ENCODE measurements around the gene BTF3. TPM values are rescaled to one million over a fixed set of nuclear protein-coding genes. Genes with fewer than 3 reads are reported as not detected.

Gene BTF3
- total and polyA plus RNA-seq, 2 donors (not counting 3 experiments of a cell fraction or from before 2014, with no cell fraction given): 325 to 637 TPM

- ChIA-PET CTCF (no interaction called here), POLR2A (no interaction called here)
- no peaks in the 10 kb centered on the region for H4K20me1 ChIP-seq (replicated peaks; ENCODE audit: control insufficient read depth, extremely low read depth, insufficient read depth, low read length)
- H3K9me3 ChIP-seq (replicated peaks; ENCODE audit: control insufficient read depth, insufficient read depth, low read length): no peaks in the 10 kb centered on the region
- H3K4me2 ChIP-seq (ENCODE audit: insufficient read depth, low read length): no peak overlapping the region
- H3K36me3 ChIP-seq (ENCODE audit: control insufficient read depth in 2 of 2, extremely low read depth in 1 of 2, insufficient read depth in 2 of 2, low read length in 2 of 2): no peaks in the 10 kb centered on the region
- intact Hi-C loops (cut with micrococcal nuclease): no loop called here
- no peak overlapping the region for H3K4me3 ChIP-seq (replicated peaks in 1 of 3; ENCODE audit: insufficient read depth in 1 of 3, low read depth in 1 of 3, low read length in 3 of 3)
- DNase-seq (ENCODE audit: low read depth, low spot score): no peak
- H3K79me2 ChIP-seq (ENCODE audit: control insufficient read depth, insufficient read depth, low read length): no peaks in the 10 kb centered on the region
- no peaks in the 10 kb centered on the region for H3K9me1 ChIP-seq (replicated peaks; ENCODE audit: control insufficient read depth, extremely low read depth, insufficient read depth, low read length)
- TF ChIP-seq JUN (IDR thresholded peaks at IDR 0.05; ENCODE audit: borderline replicate concordance, insufficient read depth, insufficient read length, low read depth): no peak
- TF ChIP-seq MYC (IDR thresholded peaks at IDR 0.05; ENCODE audit: low read depth, low read length): no peak
- no peak for TF ChIP-seq POLR2AphosphoS5 (IDR thresholded peaks at IDR 0.05; ENCODE audit: insufficient read depth, low read depth, low read length)
- TF ChIP-seq FOS (IDR thresholded peaks at IDR 0.05; ENCODE audit: borderline replicate concordance, insufficient read depth, low read length): no peak
- no peak for TF ChIP-seq CTCF (IDR thresholded peaks at IDR 0.05; ENCODE audit: extremely low read depth in 1 of 2, insufficient read depth in 1 of 2, low read depth in 1 of 2, low read length in 2 of 2)
- no peak for TF ChIP-seq GATA2 (IDR thresholded peaks at IDR 0.05; ENCODE audit: insufficient read depth, insufficient read length, low read depth, low read length)
- TF ChIP-seq MAX (IDR thresholded peaks at IDR 0.05; ENCODE audit: insufficient read depth, insufficient read length): no peak
- TF ChIP-seq EZH2 (IDR thresholded peaks at IDR 0.05; ENCODE audit: borderline replicate concordance, low read depth, low read length, severe bottlenecking): no peak
- no TSS peak for BruUV-seq (replicated peaks)
- H2AFZ ChIP-seq (ENCODE audit: low read depth, low read length): no peak overlapping the region
- H3K27me3 ChIP-seq (ENCODE audit: control insufficient read depth in 2 of 2, insufficient read depth in 2 of 2, low read length in 2 of 2): peaks cover 0 to 3% of the 10 kb centered on the region in 2 experiments
- no peak overlapping the region for H3K27ac ChIP-seq (ENCODE audit: insufficient read depth, low read depth, low read length)
- FAIRE-seq: no peak
- H3K9ac ChIP-seq (replicated peaks; ENCODE audit: extremely low read depth, insufficient read depth, low read length): no peak overlapping the region
- dilution Hi-C loops (cut with MboI; ENCODE audit: extremely low pct_ligation_motif_present, low sequenced_read_pairs): no loop called here
- no peaks in the 10 kb centered on the region for H3K4me1 ChIP-seq (ENCODE audit: control insufficient read depth, extremely low read depth, insufficient read depth, low read length)
Measured at GRCh38 chr5:73550016-73550415, 51.8 kb downstream of the BTF3 start.

Measured in endothelial cell of umbilical vein (primary cell).